HG03432 (cell line): Measurements from ENCODE around the gene ADRA2B.
"Not testable (repeated sequence)": the region's sequence is repeated elsewhere in the genome, so short reads cannot be mapped to it uniquely, and the experiment has no call there.

Experiments
- ATAC-seq: cut with Tn5 transposase; IDR thresholded peaks from one replicate; pipeline ENCODE4 v1.9.1; 2021; ENCODE audit warnings: mild to moderate bottlenecking, moderate library complexity; ENCODE audit not compliant: unreplicated experiment

ADRA2B gene

DNA sequence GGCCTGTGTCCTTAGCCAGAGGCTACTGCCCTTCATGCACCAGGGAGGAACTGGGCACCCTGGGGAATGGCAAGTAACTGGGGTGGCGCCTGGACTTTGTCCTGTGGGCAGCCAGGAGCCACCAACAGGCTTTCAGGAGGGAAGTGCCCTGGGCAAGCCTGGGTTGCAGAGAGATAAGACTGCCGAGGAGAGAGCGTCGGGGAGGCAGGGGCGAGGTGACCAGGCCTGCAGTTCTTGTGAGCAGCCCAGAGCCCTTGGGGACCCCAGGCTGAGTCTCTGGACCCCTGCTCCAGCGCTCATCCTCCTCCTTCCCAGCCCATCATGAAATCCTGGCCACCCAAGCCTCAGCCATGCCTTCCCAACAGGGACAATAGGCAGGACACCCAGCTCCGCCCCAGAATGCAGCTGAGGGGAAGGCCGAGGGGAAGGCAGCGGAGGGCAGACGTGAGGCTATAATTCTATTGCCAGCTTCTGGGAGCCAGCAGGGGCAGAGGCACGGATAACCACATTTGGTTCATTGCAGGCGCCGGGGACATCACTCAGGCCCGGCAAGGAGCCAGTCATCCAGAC, 25.1 kb downstream of the ADRA2B start:
- no peak for ATAC-seq

DNA sequence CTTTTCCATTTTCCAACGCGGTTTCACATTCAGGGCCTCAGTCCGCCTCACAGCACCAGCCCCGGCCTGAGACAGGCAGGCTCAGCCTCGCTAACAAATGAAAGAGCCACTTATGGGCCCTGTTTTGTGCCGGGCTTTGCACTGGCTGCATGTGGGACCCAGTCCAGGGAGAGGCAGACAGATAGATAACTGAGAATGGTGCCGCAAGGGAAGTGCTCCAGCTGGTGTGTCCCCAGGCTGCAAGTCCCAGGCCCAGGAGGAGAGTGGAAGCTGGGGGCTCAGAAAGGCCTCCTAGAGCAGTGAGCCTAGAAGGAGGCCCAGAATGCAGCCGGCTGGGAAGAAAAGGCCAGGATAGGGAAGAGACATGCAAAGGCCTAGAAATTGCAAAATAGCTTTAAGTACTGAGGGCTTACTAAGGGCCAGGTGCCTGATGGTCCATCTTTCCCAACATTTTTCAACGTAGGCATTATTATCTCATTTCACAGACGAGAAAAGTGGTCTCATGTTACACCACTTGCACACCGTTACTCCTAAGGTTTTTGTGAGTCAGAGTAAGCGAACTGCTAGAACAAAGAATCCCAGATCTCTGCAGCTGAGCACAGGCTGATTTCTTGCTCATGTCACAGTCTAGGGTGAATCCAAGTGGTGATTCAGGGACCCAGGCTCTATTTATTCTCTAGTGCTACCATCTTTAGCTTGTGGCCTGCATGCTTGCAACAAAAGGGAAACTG, 26.0 kb downstream of the ADRA2B start:
- ATAC-seq = no peak

DNA sequence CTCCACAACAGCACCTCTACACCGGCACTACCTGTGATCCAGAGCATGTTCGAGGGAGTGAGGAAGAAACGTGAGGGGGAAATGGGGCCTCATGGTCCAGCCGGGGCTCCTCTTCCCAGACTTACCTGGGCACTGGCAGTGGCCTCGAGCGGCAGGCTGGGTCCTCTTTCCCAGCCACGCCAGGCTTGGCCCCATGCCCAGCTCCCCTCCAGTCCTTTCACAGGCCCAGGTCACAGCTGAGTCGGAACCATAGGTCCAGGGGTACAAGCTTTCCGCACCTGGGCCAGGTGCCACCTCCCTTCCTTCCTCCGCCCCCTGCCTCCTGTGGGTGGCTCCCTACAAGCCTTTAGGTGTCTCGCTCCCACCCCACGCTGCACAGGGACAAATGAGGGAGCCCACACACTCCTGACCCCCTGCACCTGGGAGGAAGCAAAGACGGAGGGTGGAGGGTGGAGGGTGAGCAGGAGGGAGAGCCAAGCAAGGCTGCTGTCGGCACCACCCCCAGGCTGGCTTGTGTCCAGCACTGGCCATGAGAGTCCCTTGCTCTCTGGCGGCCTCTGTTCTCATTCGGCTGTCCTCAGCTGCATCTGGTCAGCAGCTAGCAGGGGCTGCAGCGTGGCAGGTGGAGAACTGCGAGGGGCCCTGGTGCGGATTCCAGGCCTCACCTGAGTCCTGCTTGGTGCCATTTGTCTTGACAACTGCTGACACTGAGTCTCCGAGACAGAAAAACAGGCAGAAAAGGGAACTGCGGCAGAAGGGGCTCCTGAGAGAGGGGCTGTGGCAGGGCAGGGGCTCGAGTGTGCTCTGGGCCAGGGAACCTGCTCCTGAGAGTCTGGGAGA, 26.8 kb downstream of the ADRA2B start:
- no peak for ATAC-seq

DNA sequence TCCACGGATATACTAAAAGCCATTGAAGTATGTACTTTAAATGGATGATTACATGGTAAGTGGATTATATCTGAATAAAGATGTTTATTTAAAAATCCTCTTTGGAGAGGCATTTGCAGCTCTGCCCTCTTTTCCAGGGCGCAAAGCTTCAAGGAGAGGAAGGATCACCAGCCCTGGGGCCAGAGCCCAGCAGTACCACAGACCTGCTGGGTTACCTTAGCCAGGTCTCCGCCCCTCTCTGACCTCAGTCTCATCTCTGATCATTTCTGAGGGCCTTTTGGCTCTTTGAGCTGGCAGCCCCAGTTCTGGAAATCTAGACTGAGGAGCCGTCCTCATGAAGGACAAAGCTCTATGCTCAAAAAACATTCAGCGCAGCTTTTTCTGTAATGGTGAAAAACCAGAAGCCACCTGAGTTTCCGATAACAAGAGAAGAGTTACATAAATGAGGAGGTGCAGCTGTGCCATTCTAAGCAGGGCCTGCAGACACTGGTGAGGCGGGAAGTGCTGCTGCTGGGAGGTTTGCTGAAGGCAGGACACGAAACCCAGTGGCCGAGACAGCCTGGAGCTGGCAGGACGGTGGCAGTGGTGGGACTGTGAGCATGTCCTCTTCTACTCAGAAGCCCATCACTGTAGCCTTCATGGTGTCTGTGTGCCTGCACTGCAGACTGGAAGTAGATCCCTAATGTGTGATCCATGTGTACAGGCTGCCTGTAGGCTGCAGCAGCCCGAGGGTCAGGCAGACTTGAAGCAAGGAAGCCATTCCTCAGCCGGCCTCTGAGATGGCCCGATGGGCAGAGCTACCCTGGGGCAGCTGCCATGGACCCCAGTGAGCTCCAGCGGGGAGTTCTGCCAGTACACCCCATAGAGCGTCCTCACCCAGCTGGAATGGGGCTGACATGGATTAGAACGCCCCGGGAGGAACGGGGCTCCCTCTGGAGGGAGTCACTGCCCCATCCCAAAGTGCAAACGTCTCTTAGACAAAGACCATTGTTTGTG, 27.7 kb downstream of the ADRA2B start:
- ATAC-seq = no peak

DNA sequence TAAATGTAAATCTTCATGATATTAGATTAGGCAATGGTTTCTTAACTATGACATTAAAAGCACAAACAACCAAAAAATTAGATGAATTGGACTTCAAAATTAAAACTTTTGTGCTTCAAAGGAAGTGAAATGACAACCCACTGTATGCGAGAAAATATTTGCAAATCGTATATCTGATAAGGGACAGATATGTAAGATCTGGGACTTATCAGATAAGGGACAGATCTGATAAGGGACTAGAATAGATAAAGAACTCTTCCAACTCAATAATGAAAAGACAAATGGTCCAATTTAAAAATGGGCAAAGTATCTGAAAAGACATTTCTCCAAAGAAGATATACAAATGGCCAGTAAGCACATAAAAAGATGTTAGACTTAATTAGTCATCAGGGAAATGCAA, 29.2 kb downstream of the ADRA2B start:
- no peak for ATAC-seq

DNA sequence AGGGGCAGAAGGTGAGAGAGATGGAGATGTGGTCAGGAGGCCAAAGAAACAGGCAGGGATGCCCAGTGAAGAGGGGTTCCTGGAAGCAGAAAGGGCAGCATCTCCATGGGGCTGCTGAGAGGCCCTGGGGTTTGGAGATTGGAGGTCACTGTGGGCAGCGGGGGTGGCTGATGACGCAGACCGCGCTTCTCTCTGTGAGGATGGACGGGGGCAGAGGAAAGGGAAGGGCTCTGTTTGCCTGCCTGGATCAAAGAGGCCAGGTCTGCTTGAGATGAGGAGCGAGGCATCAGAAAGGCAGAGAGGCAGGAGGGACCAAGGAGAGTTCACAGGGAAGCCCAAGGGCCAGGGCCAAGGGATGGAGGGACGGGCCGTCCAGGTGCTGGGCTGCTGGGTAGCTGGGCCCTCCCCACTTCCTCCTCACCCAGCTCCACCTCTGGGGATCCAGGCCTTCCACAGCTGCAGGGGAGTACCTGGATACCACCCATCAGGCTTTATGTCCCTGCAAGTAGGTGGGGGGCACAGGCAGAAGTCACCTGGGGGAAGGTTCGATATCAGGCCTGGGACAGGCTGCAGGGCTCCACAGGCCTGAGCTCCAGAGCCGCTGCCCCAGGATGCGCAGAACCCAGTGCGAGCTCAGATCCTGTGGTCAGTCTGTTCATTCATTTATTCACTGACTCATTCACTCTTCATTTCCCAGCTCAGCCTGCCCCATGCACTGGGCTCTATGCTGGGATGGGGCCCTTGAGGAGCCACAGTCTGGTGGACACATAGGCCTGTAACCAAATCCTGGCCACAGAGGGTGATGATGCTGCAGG, 30.6 kb downstream of the ADRA2B start:
- ATAC-seq = no peak

DNA sequence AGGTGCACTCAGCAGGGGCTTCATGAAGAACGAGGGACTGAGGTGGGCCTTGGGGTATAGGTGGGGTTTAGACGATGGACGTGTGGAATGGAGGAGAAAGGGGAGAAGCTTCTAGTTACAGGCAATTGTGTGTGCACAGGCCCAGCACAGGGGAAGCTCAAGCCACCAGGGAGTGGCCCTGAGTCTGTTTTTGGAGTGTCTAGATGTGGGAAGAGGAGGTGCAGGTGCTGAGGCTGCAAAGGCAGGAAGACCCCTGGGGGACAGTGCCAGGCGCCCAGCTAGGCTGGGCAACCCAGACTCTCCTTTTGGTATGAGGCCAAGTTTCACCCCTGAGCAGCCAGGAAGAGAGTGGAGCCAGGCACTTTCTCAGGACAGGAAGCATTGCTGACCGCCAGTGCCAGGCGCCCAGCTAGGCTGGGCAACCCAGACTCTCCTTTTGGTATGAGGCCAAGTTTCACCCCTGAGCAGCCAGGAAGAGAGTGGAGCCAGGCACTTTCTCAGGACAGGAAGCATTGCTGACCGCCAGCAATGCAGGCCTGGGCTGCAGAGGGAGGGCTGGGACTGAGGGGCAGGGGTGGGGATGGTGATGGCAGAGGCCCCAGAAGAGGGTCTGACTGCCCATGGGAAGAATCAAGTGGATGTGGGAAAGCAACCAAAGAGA, 31.4 kb downstream of the ADRA2B start:
- ATAC-seq = not testable (repeated sequence)

DNA sequence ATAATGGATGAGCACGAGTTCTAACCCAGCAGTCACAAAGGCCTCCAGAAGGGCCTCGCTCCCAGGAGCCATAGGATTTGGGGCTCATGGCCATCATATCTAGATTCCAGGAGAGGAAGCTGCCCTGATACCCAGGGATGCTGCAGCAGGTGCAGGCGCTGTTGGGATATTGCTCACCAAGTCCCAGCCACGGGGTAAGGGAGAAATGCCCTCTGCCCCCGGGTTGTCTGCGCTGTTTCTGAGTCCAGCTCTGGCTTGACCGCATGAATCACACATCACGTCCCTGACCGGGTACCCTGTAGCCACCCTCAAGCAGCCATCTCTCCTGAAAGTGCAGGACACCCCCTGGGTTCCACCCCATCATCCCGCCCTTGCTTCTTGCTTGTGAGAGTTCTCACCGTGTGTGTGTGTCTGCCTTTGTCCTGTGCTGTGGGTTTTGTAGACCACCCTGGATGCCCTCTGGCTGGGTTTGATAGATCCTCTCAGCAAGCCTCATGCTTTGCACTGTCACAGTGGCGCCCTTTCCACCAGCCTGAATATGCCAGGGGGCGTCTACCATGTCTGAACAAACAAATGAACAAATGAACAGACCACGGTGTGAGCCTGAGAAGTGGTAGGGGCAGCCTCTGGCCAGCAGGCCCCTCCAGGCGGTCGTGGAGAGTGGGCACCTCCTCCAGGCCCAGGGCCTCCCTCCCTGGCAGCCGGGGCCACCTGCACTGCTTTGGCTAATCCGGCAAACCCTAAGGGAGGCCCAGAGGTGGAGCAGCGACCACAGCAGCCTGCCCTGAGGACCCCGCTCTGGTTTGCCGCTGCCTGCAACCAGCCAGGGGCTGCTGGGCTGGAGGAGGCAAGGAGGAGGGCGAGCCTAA, 32.1 kb downstream of the ADRA2B start:
- ATAC-seq = no peak

DNA sequence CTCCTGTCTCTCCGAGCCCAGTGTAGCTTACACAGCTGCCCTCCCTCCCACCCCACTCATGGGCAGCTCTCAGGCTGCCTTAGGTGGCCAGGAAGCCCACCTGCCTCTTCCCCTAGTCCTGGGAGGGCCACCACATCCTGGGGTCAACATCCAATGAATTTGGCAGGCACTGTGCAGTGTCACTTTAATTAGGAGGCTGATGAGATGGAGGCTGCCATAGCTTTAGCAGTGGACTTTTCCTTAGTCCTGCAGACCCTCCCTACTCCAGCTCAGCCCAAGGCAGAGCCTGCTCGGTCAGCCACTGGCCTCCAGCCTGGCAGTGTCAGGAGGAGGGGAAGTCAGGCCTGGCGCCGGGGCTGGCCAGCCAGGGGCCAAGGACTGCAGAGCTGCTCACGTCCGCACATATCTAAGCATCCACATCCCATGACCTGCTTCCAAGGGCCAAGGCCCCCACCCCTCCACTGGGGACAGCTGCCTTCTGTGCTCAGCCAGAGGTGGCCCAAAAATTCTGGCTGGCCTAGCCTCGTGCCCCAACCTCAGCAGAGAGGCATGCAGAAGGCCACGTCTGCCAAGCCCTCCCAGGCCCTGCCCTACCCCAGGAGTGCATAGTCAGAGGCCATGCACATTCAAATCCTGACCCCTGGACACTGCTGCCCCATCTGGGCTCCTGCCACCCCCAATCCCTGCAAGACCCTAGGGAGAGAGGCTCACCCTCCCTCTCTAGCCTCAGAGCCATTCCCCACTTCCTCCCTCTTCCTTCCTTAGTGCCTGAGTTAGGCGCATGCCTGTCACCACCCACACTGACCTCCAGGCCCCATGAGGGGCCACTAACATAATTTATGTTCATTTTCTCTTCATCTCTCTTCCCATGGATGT, 33.1 kb downstream of the ADRA2B start:
- no peak for ATAC-seq

DNA sequence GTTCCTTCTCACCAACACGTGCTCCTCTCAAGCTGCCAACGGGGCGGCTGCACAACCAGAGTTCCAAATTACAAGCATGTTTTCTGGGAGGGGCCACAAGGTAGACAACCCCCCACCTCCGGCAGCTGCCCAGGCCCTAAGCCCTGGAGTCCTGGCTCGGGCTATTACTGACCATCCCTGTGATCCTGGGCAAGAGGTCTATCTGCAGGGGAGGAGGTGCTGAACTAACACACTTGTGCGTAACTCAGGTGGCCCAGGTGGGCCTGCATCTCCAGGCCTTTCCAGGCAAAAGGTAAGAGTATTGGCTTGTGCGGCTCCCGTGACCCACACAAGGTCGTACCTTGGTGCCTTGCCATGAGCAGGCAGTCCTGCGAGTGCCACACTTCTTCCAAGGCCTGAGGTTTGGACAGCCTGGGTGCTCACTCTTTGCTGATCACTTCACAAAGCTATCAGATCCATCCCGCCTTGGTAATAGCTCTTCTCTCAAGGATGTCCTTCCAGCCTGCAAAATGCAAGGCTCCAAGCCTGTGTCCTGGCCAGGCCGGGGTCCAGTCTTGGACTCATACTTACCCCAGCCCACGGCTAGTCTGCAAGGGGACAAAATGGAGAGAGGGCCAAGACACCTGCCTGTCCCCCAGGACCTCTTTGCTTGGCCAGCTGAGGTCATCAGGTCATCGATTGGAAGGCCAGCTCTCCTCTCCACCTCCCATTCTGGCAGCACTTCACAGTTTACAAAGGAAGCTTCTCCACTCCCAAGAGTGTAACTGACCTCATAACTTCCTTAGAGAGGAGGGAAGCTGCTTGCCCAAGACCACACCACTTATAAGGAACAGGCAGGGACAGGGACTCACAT, 33.9 kb downstream of the ADRA2B start:
- no peak for ATAC-seq

DNA sequence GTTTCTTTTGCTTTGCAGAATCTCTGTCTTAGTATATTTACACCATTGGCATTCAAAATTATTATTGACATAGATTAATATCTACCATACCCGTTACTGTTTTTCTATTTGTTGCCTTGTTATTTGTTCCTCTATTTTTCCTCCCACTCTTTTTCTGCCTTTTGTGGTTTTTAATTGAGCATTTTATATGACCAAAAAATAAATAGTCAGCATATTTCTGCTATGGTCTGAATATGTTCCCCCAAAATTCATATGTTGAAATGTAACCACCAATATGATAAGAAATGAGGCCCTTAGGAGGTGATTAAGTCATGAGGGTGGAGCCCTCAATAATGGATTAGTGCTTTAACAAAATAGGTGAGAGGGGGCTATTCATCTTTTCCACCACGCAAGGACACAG, 35.3 kb downstream of the ADRA2B start:
- no peak for ATAC-seq

DNA sequence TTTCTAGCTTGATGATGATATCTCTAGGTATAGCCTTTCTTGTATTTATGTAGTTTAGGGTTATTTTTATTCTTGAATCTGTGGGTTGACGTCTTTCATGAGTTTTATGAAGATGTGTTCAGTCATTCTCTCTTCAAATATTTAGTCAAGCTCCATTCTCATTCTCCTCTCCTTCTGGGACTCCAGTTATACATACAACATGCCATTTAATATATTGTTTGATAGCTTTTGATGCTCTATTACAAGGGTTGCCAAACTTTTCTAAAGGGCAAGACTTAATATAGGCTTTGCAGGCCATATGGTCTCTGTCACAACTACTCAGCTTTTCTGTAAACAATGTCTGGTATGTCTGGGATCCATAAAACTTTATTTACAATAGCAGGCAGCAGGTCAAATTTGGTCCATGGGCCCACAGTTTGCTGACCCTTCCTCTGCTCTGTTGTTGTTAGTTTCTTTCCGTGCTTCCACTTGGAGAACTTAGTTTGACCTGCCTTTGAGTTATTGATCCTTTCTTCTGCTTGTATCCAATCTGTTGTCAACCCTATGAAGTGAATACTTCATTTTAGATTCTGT, 41.1 kb downstream of the ADRA2B start:
- no peak for ATAC-seq

DNA sequence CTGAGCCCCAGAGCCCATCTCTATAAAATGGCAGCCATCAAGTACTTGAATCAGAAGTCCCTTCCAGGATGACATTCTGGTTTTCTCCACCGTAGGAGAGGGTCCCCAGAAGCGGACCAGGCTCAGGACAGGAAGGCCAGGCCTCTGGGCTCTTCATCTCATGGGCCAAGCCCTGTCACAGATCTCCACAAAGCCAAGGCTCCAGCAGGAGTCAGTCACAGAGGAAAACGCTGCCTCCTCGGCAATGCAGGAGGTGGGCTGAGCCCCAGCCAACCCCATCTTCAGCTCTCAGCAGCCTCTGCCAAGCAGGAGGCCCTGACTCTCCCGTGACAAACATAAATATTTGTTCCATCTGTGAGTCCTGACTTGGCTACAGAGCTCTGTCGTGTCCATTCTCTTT, 42.2 kb downstream of the ADRA2B start:
- ATAC-seq = no peak

DNA sequence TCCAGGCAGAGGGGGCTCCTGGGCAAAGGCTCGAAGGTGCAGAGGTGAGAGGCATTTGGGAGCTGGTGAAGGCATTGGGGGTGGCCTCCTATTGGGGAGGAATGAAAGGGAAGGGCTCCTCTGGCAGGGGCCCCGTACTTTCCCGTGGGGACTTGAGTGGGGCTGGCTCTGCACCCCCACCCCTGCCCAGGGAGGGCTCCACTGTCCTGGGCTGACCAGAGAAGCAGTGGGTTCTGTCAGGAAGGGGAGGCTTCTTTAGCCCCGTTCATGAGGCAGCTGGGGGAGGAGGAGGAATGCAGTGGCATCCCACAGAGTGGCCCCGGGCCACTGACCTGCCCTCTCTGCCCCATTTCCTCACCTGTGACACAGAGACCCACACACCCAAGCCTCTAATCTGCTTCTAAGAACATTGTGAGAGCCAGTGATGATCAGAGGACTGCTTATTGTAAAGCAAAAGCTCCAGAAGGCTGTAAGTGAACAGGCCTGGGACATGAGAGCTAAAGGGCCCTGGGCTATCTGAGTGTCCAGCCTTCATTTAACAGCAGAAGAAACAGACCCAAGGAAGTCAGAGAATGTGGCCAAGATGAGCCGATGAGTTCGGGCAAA, 43.1 kb downstream of the ADRA2B start:
- ATAC-seq = no peak

DNA sequence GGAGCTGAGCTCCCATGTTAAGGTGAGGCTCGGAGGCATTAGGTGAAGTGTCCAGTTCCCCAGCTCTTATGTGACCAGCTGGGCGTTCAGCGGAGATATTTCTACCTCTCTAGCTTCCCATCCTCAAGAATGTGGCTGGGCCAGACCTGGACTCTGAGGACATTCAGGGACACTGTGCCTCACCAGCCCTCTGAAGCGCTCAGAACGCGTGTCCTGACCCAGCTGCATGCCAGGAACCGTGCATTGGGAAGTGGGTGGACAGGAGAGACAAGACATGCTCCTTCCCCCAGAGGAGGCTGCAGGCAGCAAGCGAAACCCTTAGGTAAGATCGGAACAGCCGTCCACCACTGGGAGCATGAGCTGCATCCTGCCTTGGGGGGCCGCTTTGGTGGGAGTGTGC, 43.6 kb downstream of the ADRA2B start:
- no peak for ATAC-seq

DNA sequence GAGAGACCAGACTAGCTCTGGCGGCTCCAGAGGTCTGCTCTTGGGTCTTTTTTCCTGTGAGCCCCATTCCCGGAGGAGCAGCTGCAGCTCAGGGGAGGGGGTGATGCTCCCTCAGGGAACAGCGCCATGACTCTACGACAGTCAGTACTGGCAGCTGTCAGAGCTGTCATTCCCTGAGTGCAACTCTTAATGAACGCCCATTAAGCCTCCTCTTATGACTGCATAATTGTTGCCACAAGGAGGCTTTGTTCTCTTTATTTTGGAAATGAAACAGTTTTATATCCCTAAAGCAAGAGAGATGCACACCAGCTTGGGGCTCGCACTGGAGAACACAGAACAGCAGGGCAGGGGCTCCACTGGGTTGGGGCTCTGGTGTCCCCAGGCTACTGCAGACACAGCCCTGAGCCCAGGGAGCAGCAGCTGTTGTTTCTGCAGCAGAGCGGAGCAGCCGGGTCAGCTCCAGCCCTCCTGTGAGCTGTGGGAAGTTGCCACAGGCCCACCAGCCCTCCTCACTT, 44.3 kb downstream of the ADRA2B start:
- ATAC-seq = not testable (repeated sequence)
